ENCODE data around the gene ATP1A1. TPM values are rescaled to one million over a fixed set of nuclear protein-coding genes. Genes with fewer than 3 reads are reported as not detected.

The ATP1A1 gene
- 42.7 and 63.0 TPM in 2 replicates for total RNA-seq (2014; rRNA removed; shearing (Covaris generic))

GRCh38 chr1:116372651-116373430 lies at the start of gene ATP1A1:
Gene ATP1A1, plus strand, starts transcription at chr1:116373244. Its CDS starts 268 bp downstream, at chr1:116373512.
- DNase-seq (ENCODE audit: low read depth), result peak; percentile 98

- no peak for DNase-seq (ENCODE audit: low read depth)
Measured at GRCh38 chr1:116323491-116323890, 49.6 kb upstream of the ATP1A1 start.

- DNase-seq (ENCODE audit: low read depth), result no peak
Measured at GRCh38 chr1:116324411-116324810, 48.6 kb upstream of the ATP1A1 start.

GRCh38 chr1:116325104-116325503 lies 47.9 kb upstream of the ATP1A1 start:
- no peak for DNase-seq (ENCODE audit: low read depth)

GRCh38 chr1:116325922-116326321 lies 47.1 kb upstream of the ATP1A1 start:
- DNase-seq (ENCODE audit: low read depth), result no peak

- DNase-seq (ENCODE audit: low read depth), result no peak
Measured at GRCh38 chr1:116326486-116326885, 46.6 kb upstream of the ATP1A1 start.

GRCh38 chr1:116328671-116329070 lies 44.4 kb upstream of the ATP1A1 start:
- DNase-seq (ENCODE audit: low read depth), result no peak

- peak; percentile 19 for DNase-seq (ENCODE audit: low read depth)
Measured at GRCh38 chr1:116329524-116330341, 43.3 kb upstream of the ATP1A1 start.

- DNase-seq (ENCODE audit: low read depth), result peak; percentile 62
Measured at GRCh38 chr1:116330342-116330652, 42.7 kb upstream of the ATP1A1 start.

- no peak for DNase-seq (ENCODE audit: low read depth)
Measured at GRCh38 chr1:116330846-116331245, 42.2 kb upstream of the ATP1A1 start.

- DNase-seq (ENCODE audit: low read depth), result no peak
Measured at GRCh38 chr1:116331523-116331922, 41.5 kb upstream of the ATP1A1 start.

- no peak for DNase-seq (ENCODE audit: low read depth)
Measured at GRCh38 chr1:116332451-116332850, 40.6 kb upstream of the ATP1A1 start.

GRCh38 chr1:116333171-116334014 lies 39.7 kb upstream of the ATP1A1 start:
- no peak for DNase-seq (ENCODE audit: low read depth)

- peak; percentile 81 for DNase-seq (ENCODE audit: low read depth)
Measured at GRCh38 chr1:116334015-116334547, 39.0 kb upstream of the ATP1A1 start.

- peak; percentile 22 for DNase-seq (ENCODE audit: low read depth)
Measured at GRCh38 chr1:116334868-116335635, 38.0 kb upstream of the ATP1A1 start.

- no peak for DNase-seq (ENCODE audit: low read depth)
Measured at GRCh38 chr1:116335850-116336624, 37.0 kb upstream of the ATP1A1 start.

GRCh38 chr1:116337398-116337797 lies 35.6 kb upstream of the ATP1A1 start:
- no peak for DNase-seq (ENCODE audit: low read depth)

- no peak for DNase-seq (ENCODE audit: low read depth)
Measured at GRCh38 chr1:116338400-116338799, 34.6 kb upstream of the ATP1A1 start.

GRCh38 chr1:116340506-116341231 lies 32.4 kb upstream of the ATP1A1 start:
- no peak for DNase-seq (ENCODE audit: low read depth)

- no peak for DNase-seq (ENCODE audit: low read depth)
Measured at GRCh38 chr1:116343019-116343418, 30.0 kb upstream of the ATP1A1 start.

Data from Daoy (cell line).